Measurements from ENCODE around the gene RGS5.

The RGS5 gene

GRCh38 chr1:163102590-163102989 lies 100.1 kb downstream of the RGS5 start:
- ATAC-seq: no peak
- TF ChIP-seq ZNF8 (CRISPR knock-in tag; IDR thresholded peaks at IDR 0.05): no peak
- TF ChIP-seq OSR1 (CRISPR knock-in tag; IDR thresholded peaks at IDR 0.05): no peak
- TF ChIP-seq RARB (CRISPR knock-in tag; IDR thresholded peaks at IDR 0.05): no peak
- no peak for TF ChIP-seq GLIS3 (CRISPR knock-in tag; IDR thresholded peaks at IDR 0.05)
- no peak for TF ChIP-seq ZNF565 (CRISPR knock-in tag; conservative IDR thresholded peaks at IDR 0.05; ENCODE audit: low read depth)
- TF ChIP-seq CSDC2 (CRISPR knock-in tag; IDR thresholded peaks at IDR 0.05): no peak
- no peak for TF ChIP-seq ZNF70 (CRISPR knock-in tag; IDR thresholded peaks at IDR 0.05)
- no peak for TF ChIP-seq ZFP3 (CRISPR knock-in tag; IDR thresholded peaks at IDR 0.05)

- ATAC-seq: no peak
- no peak for TF ChIP-seq ZNF8 (CRISPR knock-in tag; IDR thresholded peaks at IDR 0.05)
- no peak for TF ChIP-seq CSDC2 (CRISPR knock-in tag; IDR thresholded peaks at IDR 0.05)
- TF ChIP-seq RARB (CRISPR knock-in tag; IDR thresholded peaks at IDR 0.05): no peak
- TF ChIP-seq BACH2 (CRISPR knock-in tag; IDR thresholded peaks at IDR 0.05; ENCODE audit: borderline replicate concordance): no peak
- no peak for TF ChIP-seq PATZ1 (CRISPR knock-in tag; IDR thresholded peaks at IDR 0.05; ENCODE audit: borderline replicate concordance)
- no peak for TF ChIP-seq TCF4 (CRISPR knock-in tag; IDR thresholded peaks at IDR 0.05; ENCODE audit: borderline replicate concordance)
- TF ChIP-seq TSHZ2 (CRISPR knock-in tag; IDR thresholded peaks at IDR 0.05): no peak
- TF ChIP-seq ZNF70 (CRISPR knock-in tag; IDR thresholded peaks at IDR 0.05): no peak
- no peak for TF ChIP-seq TOX (CRISPR knock-in tag; IDR thresholded peaks at IDR 0.05; ENCODE audit: borderline replicate concordance)
Observed at GRCh38 chr1:163095213-163095612, 107.5 kb downstream of the RGS5 start.

- no peak for ATAC-seq
- no peak for TF ChIP-seq POU6F1 (CRISPR knock-in tag; IDR thresholded peaks at IDR 0.05; ENCODE audit: borderline replicate concordance, low read depth)
- TF ChIP-seq ESRRG (CRISPR knock-in tag; IDR thresholded peaks at IDR 0.05): no peak
- TF ChIP-seq BACH2 (CRISPR knock-in tag; IDR thresholded peaks at IDR 0.05; ENCODE audit: borderline replicate concordance): no peak
- no peak for TF ChIP-seq TOX (CRISPR knock-in tag; IDR thresholded peaks at IDR 0.05; ENCODE audit: borderline replicate concordance)
- no peak for TF ChIP-seq OSR1 (CRISPR knock-in tag; IDR thresholded peaks at IDR 0.05)
- TF ChIP-seq ZNF565 (CRISPR knock-in tag; conservative IDR thresholded peaks at IDR 0.05; ENCODE audit: low read depth): no peak
- no peak for TF ChIP-seq ZNF70 (CRISPR knock-in tag; IDR thresholded peaks at IDR 0.05)
- no peak for TF ChIP-seq ZC3H10 (CRISPR knock-in tag; IDR thresholded peaks at IDR 0.05)
- no peak for TF ChIP-seq TCF4 (CRISPR knock-in tag; IDR thresholded peaks at IDR 0.05; ENCODE audit: borderline replicate concordance)
Observed at GRCh38 chr1:163094589-163094988, 108.1 kb downstream of the RGS5 start.

- ATAC-seq: no peak
- TF ChIP-seq OSR1 (CRISPR knock-in tag; IDR thresholded peaks at IDR 0.05): no peak
- no peak for TF ChIP-seq PATZ1 (CRISPR knock-in tag; IDR thresholded peaks at IDR 0.05; ENCODE audit: borderline replicate concordance)
- TF ChIP-seq TCF4 (CRISPR knock-in tag; IDR thresholded peaks at IDR 0.05; ENCODE audit: borderline replicate concordance): no peak
- no peak for TF ChIP-seq ISL1 (CRISPR knock-in tag; IDR thresholded peaks at IDR 0.05)
- TF ChIP-seq RARB (CRISPR knock-in tag; IDR thresholded peaks at IDR 0.05): no peak
Observed at GRCh38 chr1:163094182-163094581, 108.5 kb downstream of the RGS5 start.

GRCh38 chr1:163093579-163093978 lies 109.1 kb downstream of the RGS5 start:
- no peak for TF ChIP-seq CSDC2 (CRISPR knock-in tag; IDR thresholded peaks at IDR 0.05)
- TF ChIP-seq ISL1 (CRISPR knock-in tag; IDR thresholded peaks at IDR 0.05): no peak
- TF ChIP-seq RARB (CRISPR knock-in tag; IDR thresholded peaks at IDR 0.05): no peak
- no peak for TF ChIP-seq POU6F1 (CRISPR knock-in tag; IDR thresholded peaks at IDR 0.05; ENCODE audit: borderline replicate concordance, low read depth)
- no peak for TF ChIP-seq BACH2 (CRISPR knock-in tag; IDR thresholded peaks at IDR 0.05; ENCODE audit: borderline replicate concordance)
- TF ChIP-seq OSR1 (CRISPR knock-in tag; IDR thresholded peaks at IDR 0.05): no peak
- TF ChIP-seq TOX (CRISPR knock-in tag; IDR thresholded peaks at IDR 0.05; ENCODE audit: borderline replicate concordance): no peak
- no peak for TF ChIP-seq ZFP30 (CRISPR knock-in tag; IDR thresholded peaks at IDR 0.05)
- no peak for TF ChIP-seq ARNTL (CRISPR knock-in tag; IDR thresholded peaks at IDR 0.05; ENCODE audit: borderline replicate concordance, low read depth)
- TF ChIP-seq PATZ1 (CRISPR knock-in tag; IDR thresholded peaks at IDR 0.05; ENCODE audit: borderline replicate concordance): no peak
- no peak for TF ChIP-seq GLIS3 (CRISPR knock-in tag; IDR thresholded peaks at IDR 0.05)
- ATAC-seq: no peak

Measured in SK-N-SH treated with all-trans-retinoic acid at 6 μM for 48 hours (cell line).